Measurements from ENCODE around the gene NR4A3.

The NR4A3 gene

DNA sequence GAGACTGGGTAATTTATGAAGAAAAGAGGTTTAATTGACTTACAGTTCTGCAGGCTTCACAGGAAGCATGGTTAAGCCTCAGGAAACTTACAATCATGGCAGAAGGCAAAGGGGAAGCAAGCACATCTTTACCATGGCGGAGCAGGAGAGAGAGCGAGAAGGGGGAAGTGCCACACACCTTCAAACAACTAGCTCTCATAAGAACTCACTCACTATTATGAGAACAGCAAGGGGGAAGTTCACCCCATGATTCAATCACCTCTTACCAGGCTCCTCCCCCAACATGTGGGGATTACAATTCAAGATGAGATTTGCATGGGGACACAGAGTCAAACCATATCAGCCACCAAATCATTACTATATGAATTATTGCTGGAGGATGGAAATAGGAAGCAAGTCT lies 54.5 kb downstream of the NR4A3 start:
- no peak for DNase-seq (ENCODE audit: low read depth in 1 of 2, low spot score in 1 of 2)
- no peak for TF ChIP-seq JUND (IDR thresholded peaks at IDR 0.05; ENCODE audit: low read depth)
- in situ Hi-C loops (cut with HindIII; ENCODE audit: low pct_unique_long_range_greater_than_20kb, low sequenced_read_pairs) = no loop called here

DNA sequence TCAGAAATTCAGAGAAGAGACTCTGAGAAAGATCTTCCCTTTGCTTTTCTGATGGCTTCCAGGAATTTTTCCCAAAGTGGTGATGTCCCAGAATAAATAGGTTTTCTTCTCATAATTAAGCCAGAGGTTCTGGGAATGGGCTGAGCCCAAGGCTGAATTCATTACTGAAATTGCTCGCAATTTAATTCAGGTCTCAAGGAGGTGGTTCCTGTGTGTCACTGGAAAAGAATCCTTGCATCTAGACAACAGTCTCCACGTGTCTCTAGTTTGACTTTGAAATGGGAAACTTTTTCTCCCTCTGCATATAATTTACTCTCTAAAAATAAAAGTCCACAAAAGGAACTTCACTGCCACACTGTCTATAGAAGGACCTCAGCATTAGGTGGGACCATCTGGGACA lies 57.0 kb downstream of the NR4A3 start:
- no peak for TF ChIP-seq JUND (IDR thresholded peaks at IDR 0.05; ENCODE audit: low read depth)

GRCh38 chr9:99881769-99882168 lies 60.1 kb downstream of the NR4A3 start:
- no peak for DNase-seq (ENCODE audit: low read depth in 1 of 2, low spot score in 1 of 2)
- in situ Hi-C loops (cut with HindIII; ENCODE audit: low pct_unique_long_range_greater_than_20kb, low sequenced_read_pairs) = no loop called here
- no peak for TF ChIP-seq JUND (IDR thresholded peaks at IDR 0.05; ENCODE audit: low read depth)

More for the DNA sequence above, 57.0 kb downstream of the NR4A3 start:
- DNase-seq (ENCODE audit: low read depth in 1 of 2, low spot score in 1 of 2) = no peak
- in situ Hi-C loops (cut with HindIII; ENCODE audit: low pct_unique_long_range_greater_than_20kb, low sequenced_read_pairs) = no loop called here

DNA sequence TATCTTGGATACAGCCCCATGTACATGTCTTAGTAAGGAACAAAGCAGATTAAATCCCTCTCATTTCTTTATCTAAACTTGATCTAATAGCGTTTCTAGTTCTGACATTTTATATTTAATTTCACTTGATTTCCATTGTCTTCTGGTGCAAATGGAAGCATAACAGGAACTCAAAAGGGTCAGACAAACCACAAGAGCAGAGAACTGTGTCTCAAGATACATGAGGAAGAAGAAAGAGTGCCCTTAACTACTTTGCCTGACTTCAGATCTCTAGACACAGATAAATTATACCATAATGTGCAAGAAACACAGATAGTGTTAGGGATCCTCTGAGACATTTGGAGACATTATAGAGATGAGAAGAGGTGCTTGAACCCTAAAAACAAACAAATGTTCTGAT lies 64.1 kb downstream of the NR4A3 start:
- in situ Hi-C loops (cut with HindIII; ENCODE audit: low pct_unique_long_range_greater_than_20kb, low sequenced_read_pairs) = no loop called here
- TF ChIP-seq JUND (IDR thresholded peaks at IDR 0.05; ENCODE audit: low read depth) = no peak
- no peak for DNase-seq (ENCODE audit: low read depth in 1 of 2, low spot score in 1 of 2)

GRCh38 chr9:99889120-99889519 lies 67.4 kb downstream of the NR4A3 start:
- in situ Hi-C loops (cut with HindIII; ENCODE audit: low pct_unique_long_range_greater_than_20kb, low sequenced_read_pairs) = no loop called here
- no peak for DNase-seq (ENCODE audit: low read depth in 1 of 2, low spot score in 1 of 2)
- no peak for TF ChIP-seq JUND (IDR thresholded peaks at IDR 0.05; ENCODE audit: low read depth)

DNA sequence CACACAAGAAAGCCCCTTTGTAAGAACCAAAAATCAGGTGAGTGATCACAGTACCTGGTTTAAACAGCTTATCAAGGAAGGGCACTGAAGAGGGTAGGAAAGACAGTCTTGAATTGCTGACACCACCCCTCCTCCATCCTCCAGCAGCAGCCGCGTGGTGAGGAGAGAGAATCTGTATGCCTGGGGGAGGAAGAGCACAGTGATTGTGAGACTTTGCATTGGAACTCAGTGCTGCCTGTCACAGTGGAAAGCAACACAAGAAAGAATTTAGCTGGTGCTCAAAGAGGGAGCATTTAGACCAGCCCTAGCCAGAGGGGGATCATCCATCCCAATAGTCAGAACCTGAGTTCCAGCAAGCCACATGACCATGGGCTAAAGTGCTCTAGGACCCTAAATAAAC lies 73.1 kb downstream of the NR4A3 start:
- no peak for TF ChIP-seq JUND (IDR thresholded peaks at IDR 0.05; ENCODE audit: low read depth)
- no peak for DNase-seq (ENCODE audit: low read depth in 1 of 2, low spot score in 1 of 2)
- in situ Hi-C loops (cut with HindIII; ENCODE audit: low pct_unique_long_range_greater_than_20kb, low sequenced_read_pairs) = no loop called here

DNA sequence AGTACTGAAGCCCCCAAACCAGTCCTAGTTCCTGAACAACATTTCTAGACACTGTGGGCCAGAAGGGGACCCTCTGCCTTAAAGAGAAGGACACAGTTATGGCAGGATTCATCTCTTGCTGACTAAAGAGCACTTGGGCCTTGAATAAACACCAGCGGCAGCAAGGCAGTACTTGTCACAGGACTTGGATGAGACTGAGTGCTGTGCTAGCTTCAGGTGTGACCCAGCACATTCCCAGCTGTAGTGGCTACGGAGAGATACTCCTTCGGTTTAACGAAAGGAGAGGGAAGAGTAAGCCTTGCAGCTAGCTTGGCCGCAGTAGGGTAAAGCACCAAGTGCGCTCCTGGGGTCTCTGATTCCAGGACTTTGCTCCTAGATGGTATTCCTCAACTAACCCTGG lies 73.8 kb downstream of the NR4A3 start:
- DNase-seq (ENCODE audit: low read depth in 1 of 2, low spot score in 1 of 2) = no peak
- no peak for TF ChIP-seq JUND (IDR thresholded peaks at IDR 0.05; ENCODE audit: low read depth)
- in situ Hi-C loops (cut with HindIII; ENCODE audit: low pct_unique_long_range_greater_than_20kb, low sequenced_read_pairs) = no loop called here

- TF ChIP-seq JUND (IDR thresholded peaks at IDR 0.05; ENCODE audit: low read depth) = no peak
- DNase-seq (ENCODE audit: low read depth in 1 of 2, low spot score in 1 of 2) = no peak
- in situ Hi-C loops (cut with HindIII; ENCODE audit: low pct_unique_long_range_greater_than_20kb, low sequenced_read_pairs) = no loop called here
Measured at GRCh38 chr9:99896119-99896518, 74.4 kb downstream of the NR4A3 start.

DNA sequence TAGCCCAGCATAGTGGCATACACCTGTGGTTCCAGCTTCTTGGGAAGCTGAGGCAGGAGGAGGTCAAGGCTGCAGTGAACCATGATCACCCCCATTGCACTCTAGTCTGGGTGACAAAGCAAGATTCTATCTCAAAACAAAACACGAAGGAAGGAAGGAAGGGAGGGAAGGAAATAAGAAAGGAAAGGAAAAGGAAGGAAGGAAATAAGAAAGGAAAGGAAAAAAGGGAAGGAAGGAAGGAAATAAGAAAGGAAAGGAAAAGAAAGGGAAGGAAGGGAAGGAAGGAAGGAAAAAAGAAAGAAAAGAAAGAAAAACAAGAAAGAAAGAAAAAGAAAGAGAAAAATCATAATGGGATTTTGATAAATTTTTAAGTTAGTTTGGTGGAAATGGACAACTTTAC lies 81.7 kb downstream of the NR4A3 start:
- no peak for TF ChIP-seq JUND (IDR thresholded peaks at IDR 0.05; ENCODE audit: low read depth)
- in situ Hi-C loops (cut with HindIII; ENCODE audit: low pct_unique_long_range_greater_than_20kb, low sequenced_read_pairs) = no loop called here

DNA sequence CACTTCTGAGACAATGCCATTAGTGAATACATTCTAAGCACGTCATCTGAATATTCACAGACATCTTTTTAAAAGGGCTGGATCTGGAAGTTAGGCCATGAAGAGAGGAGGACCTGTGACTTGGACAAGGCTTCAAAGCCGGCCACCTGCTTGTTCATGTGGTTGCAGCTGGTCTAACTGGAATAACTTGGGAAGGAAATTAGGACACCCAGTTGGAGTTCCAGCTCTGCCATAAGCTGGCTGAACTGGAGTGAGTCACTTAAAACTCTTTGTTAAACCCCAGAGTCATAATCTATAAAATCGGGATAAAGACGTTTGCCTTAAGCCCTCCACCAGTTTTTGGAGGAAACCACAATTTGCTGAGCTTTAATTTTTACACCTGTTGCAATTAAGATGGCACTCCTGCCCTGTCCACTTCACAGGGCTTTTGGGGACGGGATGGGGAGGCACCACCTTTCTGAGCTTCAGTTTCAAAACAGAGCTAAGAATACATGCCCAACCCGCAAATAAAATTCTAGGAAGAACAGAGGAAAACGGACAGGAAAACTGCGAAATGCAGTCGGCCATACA lies 84.2 kb downstream of the NR4A3 start:
- TF ChIP-seq JUND (IDR thresholded peaks at IDR 0.05; ENCODE audit: low read depth) = no peak
- peak; percentile 4 to 84 for DNase-seq (ENCODE audit: low read depth in 1 of 2, low spot score in 1 of 2)
- in situ Hi-C loops (cut with HindIII; ENCODE audit: low pct_unique_long_range_greater_than_20kb, low sequenced_read_pairs) = no loop called here

More for the DNA sequence above, 81.7 kb downstream of the NR4A3 start:
- DNase-seq (ENCODE audit: low read depth in 1 of 2, low spot score in 1 of 2) = no peak

GRCh38 chr9:99906403-99907207 lies 84.9 kb downstream of the NR4A3 start, which contains the start of gene STX17:
Gene STX17 (plus strand): TSS chr9:99906654. CDS start chr9:99915240, 8,586 bp downstream.
- TF ChIP-seq JUND (IDR thresholded peaks at IDR 0.05; ENCODE audit: low read depth) = no peak
- in situ Hi-C loops (cut with HindIII; ENCODE audit: low pct_unique_long_range_greater_than_20kb, low sequenced_read_pairs) = no loop called here
- DNase-seq (ENCODE audit: low read depth in 1 of 2, low spot score in 1 of 2) = peak; percentile 49 to 80

DNA sequence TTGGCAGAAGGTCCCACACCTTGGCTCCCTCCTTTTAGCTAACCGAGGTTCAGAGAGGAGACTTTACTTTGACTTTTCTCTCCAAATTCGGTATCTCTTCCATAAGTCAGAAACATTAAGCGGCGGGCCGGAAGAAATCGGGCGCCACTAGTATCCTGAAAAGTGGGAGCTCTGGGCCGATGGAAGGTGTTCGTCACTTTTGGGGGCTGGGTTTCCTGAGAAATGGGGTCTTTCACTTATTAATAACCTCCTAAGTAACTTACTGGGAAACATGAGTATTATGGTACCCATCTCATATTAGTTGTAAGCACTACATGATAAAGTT lies 85.5 kb downstream of the NR4A3 start:
- no peak for TF ChIP-seq JUND (IDR thresholded peaks at IDR 0.05; ENCODE audit: low read depth)
- DNase-seq (ENCODE audit: low read depth in 1 of 2, low spot score in 1 of 2) = no peak
- in situ Hi-C loops (cut with HindIII; ENCODE audit: low pct_unique_long_range_greater_than_20kb, low sequenced_read_pairs) = no loop called here

DNA sequence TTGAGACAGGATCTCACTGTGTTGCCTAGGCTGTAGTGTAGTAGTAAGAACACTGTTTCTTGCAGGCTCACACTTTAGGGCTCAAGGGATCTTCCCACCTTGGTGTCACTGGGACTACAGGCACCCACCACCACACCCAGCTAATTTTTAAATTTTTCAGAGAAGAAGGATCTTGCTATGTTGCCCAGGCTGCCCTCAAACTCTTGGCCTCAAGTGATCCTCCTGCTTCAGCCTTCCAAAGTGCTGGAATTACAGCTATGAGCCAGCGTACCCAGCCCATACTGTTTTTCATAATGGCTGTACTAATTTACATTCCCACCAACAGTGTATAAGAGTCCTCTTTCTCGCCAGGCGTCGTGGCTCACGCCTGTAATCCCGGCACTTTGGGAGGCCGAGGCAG lies 89.9 kb downstream of the NR4A3 start:
- no peak for TF ChIP-seq JUND (IDR thresholded peaks at IDR 0.05; ENCODE audit: low read depth)
- no peak for DNase-seq (ENCODE audit: low read depth in 1 of 2, low spot score in 1 of 2)
- in situ Hi-C loops (cut with HindIII; ENCODE audit: low pct_unique_long_range_greater_than_20kb, low sequenced_read_pairs) = no loop called here
